Activated B cell treated with CpG ODN at 0.5 μM for 24 hours (primary cell): ENCODE data around the gene SRGAP1. TPM values are rescaled to one million over a fixed set of nuclear protein-coding genes. Genes with fewer than 3 reads are reported as not detected.

Experiments used
- ATAC-seq: fragments of 200-7000 bp; cut with Tn5 transposase; one replicate; pipeline ENCODE4 v1.10.0; 2021; ENCODE audit warnings: low read depth, mild to moderate bottlenecking, moderate library complexity
- CTCF ChIA-PET: fragments of 350-600 bp; sonication (Branson Sonifier 250); formaldehyde crosslinking; loops from one replicate; lab custom pipeline; 2021; ENCODE audit warnings: antibody characterized with exemption; lab: Charles Lee
- POLR2A ChIA-PET: fragments of 350-600 bp; sonication (Branson Sonifier 250); formaldehyde crosslinking; loops from one replicate; lab custom pipeline; 2021; ENCODE audit warnings: antibody characterized with exemption; lab: Charles Lee
- DNase-seq: peaks from one replicate; pipeline ENCODE4 v3.0.0; 2022
- H3K27ac Mint-ChIP-seq: one replicate; pipeline ENCODE4 v1.8.0; 2020; ENCODE audit warnings: mixed read lengths
- H3K27me3 Mint-ChIP-seq: one replicate; pipeline ENCODE4 v1.8.0; 2021; ENCODE audit warnings: mixed read lengths
- H3K36me3 Mint-ChIP-seq: one replicate; pipeline ENCODE4 v1.8.0; 2021; ENCODE audit warnings: low read depth, mixed read lengths
- H3K4me1 Mint-ChIP-seq: one replicate; pipeline ENCODE4 v1.8.0; 2021; ENCODE audit warnings: mixed read lengths
- H3K4me3 Mint-ChIP-seq: one replicate; pipeline ENCODE4 v1.8.0; 2020; ENCODE audit warnings: mild to moderate bottlenecking, mixed read lengths
- H3K9me3 Mint-ChIP-seq: one replicate; pipeline ENCODE4 v1.8.0; 2020; ENCODE audit warnings: mixed read lengths
- CTCF ChIP-seq: fragments of 200-600 bp; IDR thresholded peaks from one replicate; pipeline ENCODE4 v1.8.0; 2022; ENCODE audit warnings: antibody characterized with exemption, mild to moderate bottlenecking
- intact Hi-C: fragments of 100-400 bp; cut with micrococcal nuclease; formaldehyde crosslinking; loops from one replicate; pipeline ENCODE4 v1.15.1; 2024
- total RNA-seq: library from RNA; stranded (reverse); gene quantifications from 2 replicates; pipeline ENCODE4 v1.2.3, GENCODE V29; 2022

SRGAP1 gene
- total RNA-seq, 1 donor from 2014 or later = 1.1 TPM

GRCh38 chr12:64053117-64053516 is 208.6 kb downstream of the SRGAP1 start:
- Mint-ChIP-seq H3K9me3 (no peaks in the 10 kb centered on the region), H3K27ac (no peak overlapping the region), H3K36me3 (no peaks in the 10 kb centered on the region), H3K27me3 (no peaks in the 10 kb centered on the region), H3K4me1 (no peaks in the 10 kb centered on the region), H3K4me3 (no peak overlapping the region)
- DNase-seq = no peak
- ChIA-PET POLR2A (no interaction called here), CTCF (no interaction called here)
- intact Hi-C loops = no loop called here
- ATAC-seq = no peak
- TF ChIP-seq CTCF = no peak

GRCh38 chr12:64054079-64054520 is 209.6 kb downstream of the SRGAP1 start:
- DNase-seq = no peak
- no peaks in the 10 kb centered on the region for H3K4me1 Mint-ChIP-seq
- no peak overlapping the region for H3K4me3 Mint-ChIP-seq

GRCh38 chr12:64056741-64057140 is 212.2 kb downstream of the SRGAP1 start:
- CTCF ChIA-PET = no interaction called here
- ATAC-seq = no peak

More at GRCh38 chr12:64054079-64054520, 209.6 kb downstream of the SRGAP1 start:
- no peak for TF ChIP-seq CTCF
- POLR2A ChIA-PET = no interaction called here
- H3K9me3 Mint-ChIP-seq = no peaks in the 10 kb centered on the region
- intact Hi-C loops = no loop called here
- no peaks in the 10 kb centered on the region for H3K36me3 Mint-ChIP-seq
- ATAC-seq = no peak
- H3K27me3 Mint-ChIP-seq = no peaks in the 10 kb centered on the region
- CTCF ChIA-PET = no interaction called here
- H3K27ac Mint-ChIP-seq = no peak overlapping the region

GRCh38 chr12:64057706-64058105 is 213.2 kb downstream of the SRGAP1 start:
- Mint-ChIP-seq H3K9me3 (no peaks in the 10 kb centered on the region), H3K4me3 (no peak overlapping the region), H3K27me3 (no peaks in the 10 kb centered on the region), H3K27ac (no peak overlapping the region), H3K36me3 (no peaks in the 10 kb centered on the region), H3K4me1 (no peaks in the 10 kb centered on the region)
- no peak for TF ChIP-seq CTCF
- ChIA-PET CTCF (no interaction called here), POLR2A (no interaction called here)
- DNase-seq = no peak
- intact Hi-C loops = no loop called here
- ATAC-seq = no peak

More at GRCh38 chr12:64056741-64057140, 212.2 kb downstream of the SRGAP1 start:
- Mint-ChIP-seq H3K27ac (no peak overlapping the region), H3K9me3 (no peaks in the 10 kb centered on the region), H3K27me3 (no peaks in the 10 kb centered on the region), H3K36me3 (no peaks in the 10 kb centered on the region), H3K4me1 (no peaks in the 10 kb centered on the region), H3K4me3 (no peak overlapping the region)
- intact Hi-C loops = no loop called here
- DNase-seq = no peak
- POLR2A ChIA-PET = no interaction called here
- no peak for TF ChIP-seq CTCF

- ChIA-PET POLR2A (no interaction called here), CTCF (no interaction called here)
- Mint-ChIP-seq H3K36me3 (no peaks in the 10 kb centered on the region), H3K27ac (no peak overlapping the region), H3K4me1 (no peaks in the 10 kb centered on the region), H3K4me3 (no peak overlapping the region), H3K27me3 (no peaks in the 10 kb centered on the region), H3K9me3 (no peaks in the 10 kb centered on the region)
- no peak for DNase-seq
- no peak for TF ChIP-seq CTCF
- intact Hi-C loops = no loop called here
- ATAC-seq = no peak
These were observed 214.2 kb downstream of the SRGAP1 start for GRCh38 chr12:64058541-64059265.
